NAMALWA (cell line): Measurements from ENCODE around the gene ASB6.

Source experiments
- DNase-seq: peaks from one replicate; pipeline ENCODE4 v3.0.0-alpha.2; 2015; ENCODE audit warnings: low spot score

Gene ASB6

GRCh38 chr9:129641750-129642585 is at the start of gene ASB6:
ASB6 (minus strand) TSS chr9:129642151; CDS start chr9:129641999, 152 bp downstream.
- DNase-seq, result peak; percentile 93

GRCh38 chr9:129688285-129689043 is 46.5 kb upstream of the ASB6 start:
- no peak for DNase-seq

GRCh38 chr9:129687391-129687790 is 45.4 kb upstream of the ASB6 start:
- no peak for DNase-seq

GRCh38 chr9:129686736-129687135 is 44.8 kb upstream of the ASB6 start:
- no peak for DNase-seq

GRCh38 chr9:129685933-129686259 is 43.9 kb upstream of the ASB6 start:
- DNase-seq, result no peak

- no peak for DNase-seq
Observed at GRCh38 chr9:129685220-129685932, 43.4 kb upstream of the ASB6 start.

- DNase-seq, result no peak
Observed at GRCh38 chr9:129682381-129682780, 40.4 kb upstream of the ASB6 start.

- no peak for DNase-seq
Observed at GRCh38 chr9:129681924-129682323, 40.0 kb upstream of the ASB6 start.

- no peak for DNase-seq
Observed at GRCh38 chr9:129679537-129679936, 37.6 kb upstream of the ASB6 start.

- no peak for DNase-seq
Observed at GRCh38 chr9:129678844-129679243, 36.9 kb upstream of the ASB6 start.

- DNase-seq, result no peak
Observed at GRCh38 chr9:129677456-129677855, 35.5 kb upstream of the ASB6 start.

GRCh38 chr9:129676975-129677374 is 35.0 kb upstream of the ASB6 start:
- DNase-seq, result no peak

GRCh38 chr9:129676287-129676686 is 34.3 kb upstream of the ASB6 start:
- no peak for DNase-seq

GRCh38 chr9:129675620-129676019 is 33.7 kb upstream of the ASB6 start:
- no peak for DNase-seq

- no peak for DNase-seq
Observed at GRCh38 chr9:129674229-129674628, 32.3 kb upstream of the ASB6 start.

- DNase-seq, result no peak
Observed at GRCh38 chr9:129673602-129674001, 31.7 kb upstream of the ASB6 start.

- DNase-seq, result no peak
Observed at GRCh38 chr9:129672702-129673101, 30.8 kb upstream of the ASB6 start.

GRCh38 chr9:129671519-129671918 is 29.6 kb upstream of the ASB6 start:
- no peak for DNase-seq

- DNase-seq, result no peak
Observed at GRCh38 chr9:129671065-129671464, 29.1 kb upstream of the ASB6 start.

GRCh38 chr9:129669946-129670345 is 28.0 kb upstream of the ASB6 start:
- DNase-seq, result no peak

GRCh38 chr9:129669141-129669718 is 27.3 kb upstream of the ASB6 start:
- no peak for DNase-seq

- no peak for DNase-seq
Observed at GRCh38 chr9:129667850-129668249, 25.9 kb upstream of the ASB6 start.
